Measurements from ENCODE around the gene CCNY. TPM values are rescaled to one million over a fixed set of nuclear protein-coding genes. Genes with fewer than 3 reads are reported as not detected.
A peak's percentile ranks its signal among the peaks of the same experiment; 100 is the strongest.

CCNY gene
- total RNA-seq, 2 donors from 2014 or later: 54.9 to 60.8 TPM

DNA sequence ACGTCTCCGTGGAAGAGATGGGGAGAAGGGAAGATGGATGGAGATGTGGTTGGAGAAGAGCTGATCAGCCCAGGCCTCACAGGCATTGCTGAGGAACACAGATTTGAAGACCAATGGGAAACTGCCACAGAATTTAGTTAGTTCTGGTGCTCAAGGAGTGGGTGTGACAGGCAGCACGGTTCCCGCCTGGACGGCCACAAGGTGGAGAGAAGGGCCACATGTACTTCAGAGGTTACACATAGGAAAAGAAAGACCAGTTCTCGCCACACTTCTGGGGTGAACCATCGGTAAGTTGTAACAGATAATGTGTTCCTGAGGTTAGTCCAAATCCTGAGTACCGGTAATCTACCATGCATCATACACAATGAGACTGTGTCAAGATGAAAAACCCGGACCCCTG, 239.3 kb downstream of the CCNY start:
- Mint-ChIP-seq H3K27ac (no peak overlapping the region), H3K4me1 (ENCODE audit: low read depth in 2 of 2) (peaks cover 0 to 3% of the 10 kb centered on the region in 2 donors), H3K36me3 (peaks cover 7% of the 10 kb centered on the region), H3K27me3 (no peaks in the 10 kb centered on the region), H3K9me3 (peaks cover 4% of the 10 kb centered on the region), H3K4me3 (no peak overlapping the region)
- DNase-seq (ENCODE audit: low spot score) (no peak), ATAC-seq (no peak)

DNA sequence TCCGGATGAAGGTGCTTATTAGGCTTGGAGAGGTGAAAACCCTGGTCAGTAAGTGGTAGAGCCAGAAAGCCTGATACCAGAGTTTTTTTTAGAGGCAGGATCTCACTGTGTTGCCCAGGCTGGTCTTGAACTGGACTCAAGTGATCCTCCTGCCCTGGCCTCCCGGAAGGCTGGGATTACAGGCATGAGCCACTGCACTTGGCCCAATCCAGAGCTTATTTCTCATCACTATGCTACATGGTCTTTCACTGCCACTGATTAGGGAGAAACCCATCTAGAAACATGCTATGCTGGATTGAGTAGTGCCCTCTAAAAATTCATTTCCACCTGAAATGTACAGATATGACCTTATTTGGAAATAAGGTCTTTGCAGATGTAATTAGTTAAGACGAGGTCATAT, 240.4 kb downstream of the CCNY start:
- Mint-ChIP-seq H3K4me3 (no peak overlapping the region), H3K9me3 (peaks cover 4% of the 10 kb centered on the region), H3K27me3 (no peaks in the 10 kb centered on the region), H3K27ac (no peak overlapping the region), H3K4me1 (ENCODE audit: low read depth in 2 of 2) (peaks cover 0 to 3% of the 10 kb centered on the region in 2 donors), H3K36me3 (peaks cover 7% of the 10 kb centered on the region)
- ATAC-seq (no peak), DNase-seq (ENCODE audit: low spot score) (no peak)

DNA sequence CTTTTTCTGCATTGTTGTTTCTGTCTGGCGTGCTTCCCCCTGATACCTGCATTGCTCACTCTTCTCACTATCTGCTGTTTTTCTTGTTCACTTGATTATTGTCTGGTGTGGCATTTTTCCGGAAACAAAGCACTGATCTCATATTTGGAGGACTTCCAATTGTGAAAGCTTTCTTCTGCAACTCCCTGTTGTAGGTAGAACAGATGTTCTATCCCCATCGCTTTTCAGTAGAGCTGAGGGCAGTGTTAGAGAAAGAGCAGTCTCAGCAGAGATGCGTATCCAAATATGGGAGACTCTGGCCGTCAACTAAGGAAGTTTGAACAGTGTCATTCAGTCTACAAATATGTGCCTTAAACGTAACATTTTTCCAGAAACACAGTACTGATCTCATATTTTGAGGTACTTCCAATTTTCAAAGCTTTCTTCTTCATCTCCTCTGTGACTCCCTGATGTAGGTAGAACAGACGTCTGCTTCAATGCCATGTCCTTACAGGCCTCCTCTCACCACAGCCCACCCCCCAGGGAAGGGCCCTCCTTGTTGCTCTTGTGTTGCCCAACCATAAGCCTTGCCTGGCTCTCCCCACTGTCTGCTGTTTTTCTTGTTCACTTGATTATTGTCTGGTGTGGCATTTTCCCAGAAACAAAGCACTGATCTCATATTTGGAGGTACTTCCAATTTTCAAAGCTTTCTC, 241.8 kb downstream of the CCNY start:
- Mint-ChIP-seq H3K4me1 (ENCODE audit: low read depth in 2 of 2) (peaks cover 0 to 3% of the 10 kb centered on the region in 2 donors), H3K4me3 (no peak overlapping the region), H3K27ac (no peak overlapping the region), H3K27me3 (no peaks in the 10 kb centered on the region), H3K36me3 (peaks cover 7% of the 10 kb centered on the region), H3K9me3 (peaks cover 4% of the 10 kb centered on the region)
- no peak for ATAC-seq
- DNase-seq (ENCODE audit: low spot score): no peak

DNA sequence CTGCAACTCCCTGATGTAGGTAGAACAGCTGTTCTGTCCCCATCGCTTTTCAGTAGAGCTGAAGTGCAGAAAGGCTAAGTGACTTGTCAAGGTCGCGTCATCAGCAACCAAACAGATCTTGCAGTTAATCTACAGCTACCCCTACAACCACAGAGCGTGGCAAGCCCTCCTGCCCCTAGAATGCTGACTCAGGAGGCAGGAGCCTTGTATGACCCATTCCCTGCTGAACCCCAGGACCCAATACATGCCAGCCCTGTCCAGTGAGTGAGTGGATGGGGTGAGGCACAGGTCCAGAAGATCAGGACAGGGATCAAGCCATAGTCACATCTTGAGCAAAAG, 242.3 kb downstream of the CCNY start:
- peaks cover 4% of the 10 kb centered on the region for H3K9me3 Mint-ChIP-seq
- ATAC-seq (no peak), DNase-seq (ENCODE audit: low spot score) (no peak)
- no peak overlapping the region for H3K27ac Mint-ChIP-seq
- peaks cover 0 to 3% of the 10 kb centered on the region in 2 donors for H3K4me1 Mint-ChIP-seq (ENCODE audit: low read depth in 2 of 2)
- no peak overlapping the region for H3K4me3 Mint-ChIP-seq
- H3K27me3 Mint-ChIP-seq: no peaks in the 10 kb centered on the region
- H3K36me3 Mint-ChIP-seq: peaks cover 7% of the 10 kb centered on the region

DNA sequence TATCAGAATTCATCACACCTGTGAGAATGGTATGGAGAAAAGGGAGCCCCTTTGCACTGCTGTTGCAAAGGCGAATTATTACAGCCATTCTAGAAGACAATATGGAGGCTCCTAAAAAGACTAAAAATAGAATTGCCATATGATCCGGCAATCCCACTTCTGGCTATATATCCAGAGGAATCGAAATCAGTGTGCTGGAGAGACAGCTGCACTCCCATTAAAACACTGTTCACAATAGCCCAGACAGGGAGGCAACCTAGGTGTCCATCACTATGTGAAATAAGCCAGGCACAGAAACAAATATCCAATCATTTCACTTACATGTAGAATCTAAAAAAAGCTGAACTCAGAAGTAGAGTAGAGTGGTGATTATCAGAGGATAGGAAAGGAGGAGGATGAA, 242.8 kb downstream of the CCNY start:
- peaks cover 0 to 3% of the 10 kb centered on the region in 2 donors for H3K4me1 Mint-ChIP-seq (ENCODE audit: low read depth in 2 of 2)
- ATAC-seq (no peak), DNase-seq (ENCODE audit: low spot score) (no peak)
- no peaks in the 10 kb centered on the region for H3K27me3 Mint-ChIP-seq
- H3K27ac Mint-ChIP-seq: no peak overlapping the region
- H3K9me3 Mint-ChIP-seq: peaks cover 4% of the 10 kb centered on the region
- H3K36me3 Mint-ChIP-seq: peaks cover 7% of the 10 kb centered on the region
- no peak overlapping the region for H3K4me3 Mint-ChIP-seq

DNA sequence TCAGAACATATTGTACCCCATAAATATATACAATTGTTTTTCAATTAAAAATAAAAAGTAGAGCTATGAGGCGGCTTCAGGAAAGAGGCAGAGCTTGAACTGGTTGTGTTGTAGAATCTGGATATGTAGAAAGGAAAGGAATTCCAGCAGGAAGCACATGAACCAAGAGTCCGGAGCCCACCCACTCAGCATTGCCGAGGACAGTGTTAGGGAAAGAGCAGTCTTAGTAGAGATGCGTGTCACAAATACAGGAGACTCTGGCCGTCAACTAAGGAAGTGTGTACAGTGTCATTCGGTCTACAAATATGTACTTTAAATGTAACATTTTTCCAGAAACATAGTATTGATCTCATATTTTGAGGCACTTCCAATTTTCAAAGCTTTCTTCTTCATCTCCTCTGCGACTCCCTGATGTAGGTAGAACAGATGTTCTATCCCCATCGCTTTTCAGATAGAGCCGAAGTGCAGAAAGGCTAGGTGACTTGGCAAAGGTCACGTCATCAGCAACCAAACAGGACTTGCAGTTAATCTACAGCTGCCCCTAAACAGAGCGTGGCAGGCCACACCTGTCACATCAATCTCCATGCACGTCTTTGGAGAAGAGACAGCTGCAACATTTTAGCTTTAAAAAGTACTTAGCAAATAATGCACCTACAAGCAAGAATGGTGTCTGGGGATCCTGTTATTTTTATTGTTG, 243.6 kb downstream of the CCNY start:
- ATAC-seq: no peak
- no peak overlapping the region for H3K27ac Mint-ChIP-seq
- H3K36me3 Mint-ChIP-seq: peaks cover 7% of the 10 kb centered on the region

DNA sequence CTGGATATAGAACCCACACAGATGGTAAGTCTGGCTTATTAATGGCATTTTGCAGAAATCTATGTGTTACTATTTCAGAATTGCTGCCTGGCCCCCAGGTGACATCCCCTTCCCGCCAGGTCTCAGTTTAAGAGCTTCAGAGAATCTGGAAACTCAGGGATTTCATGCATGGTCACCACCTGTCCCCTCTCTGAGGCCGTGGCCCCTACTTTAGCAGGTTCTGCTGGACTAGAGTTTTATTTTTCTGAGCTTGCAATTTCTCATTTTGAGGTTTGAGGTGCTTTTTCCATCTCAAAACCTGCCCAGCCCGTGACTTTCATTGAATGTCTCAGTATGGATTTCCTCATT, 244.1 kb downstream of the CCNY start:
- ATAC-seq (no peak), DNase-seq (ENCODE audit: low spot score) (no peak)
- Mint-ChIP-seq H3K36me3 (peaks cover 3% of the 10 kb centered on the region), H3K4me3 (no peak overlapping the region), H3K9me3 (peaks cover 4% of the 10 kb centered on the region), H3K4me1 (ENCODE audit: low read depth in 2 of 2) (peaks cover 0 to 2% of the 10 kb centered on the region in 2 donors), H3K27me3 (peaks cover 0 to 3% of the 10 kb centered on the region in 2 donors), H3K27ac (no peak overlapping the region)

More for the DNA sequence above, 243.6 kb downstream of the CCNY start:
- Mint-ChIP-seq H3K4me3 (no peak overlapping the region), H3K4me1 (ENCODE audit: low read depth in 2 of 2) (peaks cover 0 to 3% of the 10 kb centered on the region in 2 donors), H3K9me3 (peaks cover 4% of the 10 kb centered on the region), H3K27me3 (no peaks in the 10 kb centered on the region)
- DNase-seq (ENCODE audit: low spot score): no peak

DNA sequence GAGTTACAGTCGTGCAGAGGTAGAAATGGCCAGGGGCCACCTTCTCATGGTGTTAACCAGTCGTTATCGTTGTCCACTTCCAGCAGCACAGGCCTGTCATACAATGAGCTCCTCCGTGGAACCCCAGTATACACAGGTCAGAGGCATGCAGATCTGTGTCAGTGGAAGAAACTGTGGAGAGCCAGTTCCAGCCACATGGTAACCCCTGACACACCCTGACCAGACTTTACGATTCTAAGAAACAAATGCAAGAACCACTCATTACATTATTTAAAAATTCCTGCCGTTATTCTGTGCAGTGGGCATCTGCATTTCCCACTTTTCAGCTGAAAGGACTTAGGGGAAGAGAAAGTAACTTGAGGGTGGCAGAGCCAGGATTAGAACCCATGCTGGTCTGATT, 245.3 kb downstream of the CCNY start:
- H3K27ac Mint-ChIP-seq: no peak overlapping the region
- H3K27me3 Mint-ChIP-seq: peaks cover 0 to 7% of the 10 kb centered on the region in 2 donors
- ATAC-seq (no peak), DNase-seq (ENCODE audit: low spot score) (no peak)
- peaks cover 4% of the 10 kb centered on the region for H3K9me3 Mint-ChIP-seq
- H3K4me1 Mint-ChIP-seq (ENCODE audit: low read depth in 2 of 2): no peaks in the 10 kb centered on the region
- H3K4me3 Mint-ChIP-seq: no peak overlapping the region
- no peaks in the 10 kb centered on the region for H3K36me3 Mint-ChIP-seq

DNA sequence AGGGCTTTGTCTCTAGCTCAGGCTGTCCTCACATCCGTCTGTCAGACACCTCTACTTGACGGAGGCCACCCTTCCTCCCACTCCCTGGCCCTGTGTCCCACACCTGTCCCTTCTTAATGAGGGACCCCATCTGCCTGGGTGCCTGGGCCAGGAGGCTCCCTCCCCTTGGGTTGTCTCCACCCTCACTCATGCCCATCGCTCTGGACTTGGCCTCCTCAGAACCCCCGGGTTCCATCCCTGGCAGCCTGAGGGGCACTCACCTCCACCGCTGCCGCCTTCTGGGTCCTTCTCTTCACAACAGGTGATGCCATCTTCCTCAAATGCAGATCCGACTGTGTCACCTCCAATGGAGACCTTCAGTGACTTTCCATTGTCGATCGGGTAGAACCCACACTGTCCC, 248.6 kb downstream of the CCNY start:
- Mint-ChIP-seq H3K27me3 (peaks cover 6 to 10% of the 10 kb centered on the region in 2 donors), H3K27ac (no peak overlapping the region), H3K4me3 (no peak overlapping the region), H3K36me3 (no peaks in the 10 kb centered on the region), H3K4me1 (ENCODE audit: low read depth in 2 of 2) (peaks cover 0 to 2% of the 10 kb centered on the region in 2 donors), H3K9me3 (no peaks in the 10 kb centered on the region)
- DNase-seq (ENCODE audit: low spot score): no peak
- ATAC-seq: peak in 1 of 2 donors; percentile 5

DNA sequence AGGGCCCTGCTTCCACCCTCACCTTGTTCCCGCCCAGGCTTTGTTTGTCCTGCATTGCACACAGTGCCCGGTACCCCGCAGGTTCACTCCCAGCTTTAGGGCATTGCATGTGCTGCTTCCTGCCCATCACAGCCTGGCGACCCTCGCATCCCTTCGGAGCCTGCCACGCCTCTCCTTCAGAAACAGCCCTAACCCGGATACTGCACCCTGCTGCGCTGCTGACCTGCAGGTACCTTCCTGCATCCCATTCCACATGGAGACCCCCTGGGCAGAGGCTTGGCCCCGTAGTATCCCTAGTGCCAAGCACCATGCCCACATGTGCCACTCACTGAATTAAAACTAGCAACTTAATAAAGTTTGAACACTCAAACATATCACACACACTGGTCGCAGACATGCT, 249.0 kb downstream of the CCNY start:
- no peak overlapping the region for H3K27ac Mint-ChIP-seq
- H3K27me3 Mint-ChIP-seq: peaks cover 6 to 10% of the 10 kb centered on the region in 2 donors
- no peak overlapping the region for H3K4me3 Mint-ChIP-seq
- DNase-seq (ENCODE audit: low spot score) (no peak), ATAC-seq (no peak)
- no peaks in the 10 kb centered on the region for H3K9me3 Mint-ChIP-seq
- H3K36me3 Mint-ChIP-seq: no peaks in the 10 kb centered on the region
- peaks cover 0 to 2% of the 10 kb centered on the region in 2 donors for H3K4me1 Mint-ChIP-seq (ENCODE audit: low read depth in 2 of 2)

DNA sequence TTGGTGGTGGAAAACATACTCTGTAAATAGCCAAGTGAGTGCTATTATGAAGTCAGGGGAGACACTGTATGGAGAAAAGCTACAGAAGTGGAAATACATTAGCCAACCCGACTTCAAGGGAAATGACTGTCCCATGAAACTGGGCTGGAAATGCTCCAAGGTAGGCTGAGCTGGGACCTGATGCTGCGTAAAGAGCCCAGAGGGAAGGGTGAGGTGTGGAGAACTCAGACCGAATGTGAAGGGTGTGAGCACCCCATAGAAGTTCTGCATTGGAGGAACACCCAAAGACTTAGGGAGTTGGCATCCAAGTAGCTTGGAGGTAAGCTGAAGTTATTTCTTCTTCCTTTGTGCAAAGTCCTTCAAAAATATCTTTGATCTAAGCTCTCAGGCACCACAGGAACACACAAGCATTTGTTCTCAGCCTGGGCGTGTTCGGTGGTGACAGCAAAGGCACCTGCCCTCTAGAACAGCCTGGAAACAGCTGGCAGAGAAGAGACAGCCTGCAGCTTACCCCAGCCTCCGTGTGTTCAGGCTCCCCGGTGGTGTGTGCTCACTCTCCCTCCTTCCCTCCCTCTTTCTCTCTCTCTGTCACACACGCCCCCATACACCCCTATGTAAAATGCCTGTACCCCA, 249.7 kb downstream of the CCNY start:
- no peak for ATAC-seq
- Mint-ChIP-seq H3K4me3 (no peak overlapping the region), H3K36me3 (peaks cover 4% of the 10 kb centered on the region), H3K27ac (no peak overlapping the region), H3K4me1 (ENCODE audit: low read depth in 2 of 2) (peaks cover 0 to 2% of the 10 kb centered on the region in 2 donors), H3K9me3 (peaks cover 2% of the 10 kb centered on the region), H3K27me3 (peaks cover 12 to 13% of the 10 kb centered on the region in 2 donors)
- no peak for DNase-seq (ENCODE audit: low spot score)

DNA sequence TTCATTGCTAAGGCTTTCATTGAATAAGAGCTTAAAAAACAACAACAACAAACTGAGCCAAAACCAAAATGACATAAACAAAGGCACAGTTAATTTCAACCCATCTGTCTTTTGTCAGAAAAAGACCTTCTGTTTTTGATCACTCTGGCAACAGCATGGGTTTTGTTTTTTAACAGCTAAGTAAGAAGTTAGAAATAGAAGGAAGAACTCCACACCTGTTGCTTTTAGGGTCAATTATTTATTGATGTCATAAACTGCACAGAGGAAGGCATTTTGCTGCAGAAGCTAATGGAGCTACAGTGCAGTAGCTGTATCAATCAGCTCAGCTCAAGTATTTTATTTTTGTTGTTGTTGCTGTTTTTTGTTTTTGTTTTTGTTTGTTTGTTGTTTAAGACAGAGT, 252.5 kb downstream of the CCNY start:
- Mint-ChIP-seq H3K27me3 (peaks cover 16 to 20% of the 10 kb centered on the region in 2 donors), H3K27ac (no peak overlapping the region), H3K9me3 (peaks cover 2% of the 10 kb centered on the region), H3K4me3 (no peak overlapping the region), H3K36me3 (peaks cover 5% of the 10 kb centered on the region), H3K4me1 (ENCODE audit: low read depth in 2 of 2) (peaks cover 0 to 2% of the 10 kb centered on the region in 2 donors)
- no peak for ATAC-seq
- DNase-seq (ENCODE audit: low spot score): no peak

DNA sequence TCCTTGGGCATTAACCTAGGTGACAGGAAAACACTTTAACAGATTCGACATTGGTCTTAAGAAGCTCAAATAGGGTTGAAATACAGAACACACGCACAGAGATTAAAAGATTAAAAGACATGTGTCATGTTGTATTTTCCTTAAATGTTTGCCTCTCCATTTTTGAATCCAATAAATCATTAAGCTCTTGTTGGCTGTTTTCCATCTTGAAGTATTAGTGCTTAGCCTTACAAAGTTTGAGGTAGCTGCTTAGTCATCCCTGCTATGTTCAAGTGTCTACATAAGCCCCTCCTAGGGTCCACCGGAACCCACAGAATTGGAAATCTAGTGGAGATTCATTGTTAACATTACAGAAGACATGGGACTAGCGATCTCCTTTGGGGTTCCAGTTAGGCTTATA, 256.1 kb downstream of the CCNY start:
- H3K4me1 Mint-ChIP-seq (ENCODE audit: low read depth in 2 of 2): peaks cover 0 to 2% of the 10 kb centered on the region in 2 donors
- H3K27ac Mint-ChIP-seq: no peak overlapping the region
- DNase-seq (ENCODE audit: low spot score): no peak
- no peak for ATAC-seq
- H3K36me3 Mint-ChIP-seq: peaks cover 5% of the 10 kb centered on the region
- peaks cover 2% of the 10 kb centered on the region for H3K9me3 Mint-ChIP-seq
- peaks cover 10 to 27% of the 10 kb centered on the region in 2 donors for H3K27me3 Mint-ChIP-seq
- no peak overlapping the region for H3K4me3 Mint-ChIP-seq

Data from natural killer cell treated with Interleukin-12 subunit alpha and Interleukin-12 subunit beta and Interleukin-15 and Interleukin-18, amount 100 ng/mL, for 72 hours (primary cell).